A549 (cell line): ENCODE measurements around the gene PTRH1. TPM values are rescaled to one million over a fixed set of nuclear protein-coding genes. Genes with fewer than 3 reads are reported as not detected.

Experiments
- ATAC-seq, 2 experiments: fragments of 200-7000 bp in 1 of 2; fragments of >200 bp in 1 of 2; cut with Nextera tagmentation in 1 of 2; cut with Tn5 transposase in 1 of 2; 3 replicates each; pipeline versions ENCODE4 v1.8.0 to v1.9.1; 2018 to 2020; ENCODE audit warnings: mild to moderate bottlenecking in 1 of 2, moderate library complexity in 1 of 2
- CTCF ChIA-PET: fragments of 300-600 bp; sonication (Branson Sonifier 250); formaldehyde crosslinking; extraction: SDS; loops from one replicate; lab custom pipeline; 2021; ENCODE audit warnings: antibody characterized with exemption, inconsistent platforms; lab: Yijun Ruan, JAX
- POLR2A ChIA-PET: fragments of 350-600 bp; formaldehyde crosslinking; extraction: SDS; loops from one replicate; lab custom pipeline; 2021; ENCODE audit warnings: antibody characterized with exemption, inconsistent platforms; lab: Yijun Ruan, JAX
- DNase-seq, 2 experiments: peaks; one replicate each; pipeline versions ENCODE4 v3.0.0 to v3.0.0-alpha.2; 2011 to 2016; ENCODE audit warnings: low read depth in 1 of 2, low spot score in 1 of 2
- FAIRE-seq: peaks from 2 replicates; lab custom pipeline; 2011; peaks lifted over from hg19 to GRCh38; lab: Jason Lieb, UNC
- H3K27ac ChIP-seq, 2 experiments: fragments of >200 bp; sonication (Bioruptor Twin); formaldehyde crosslinking; 3 replicates each; pipeline ENCODE4 v1.5.1; 2016 to 2017
- H3K4me1 ChIP-seq: fragments of >200 bp; sonication (Bioruptor Twin); formaldehyde crosslinking; 3 replicates; pipeline ENCODE4 v1.6.1; 2016
- H3K4me2 ChIP-seq: fragments of >200 bp; sonication (Bioruptor Twin); formaldehyde crosslinking; 3 replicates; pipeline ENCODE4 v1.6.1; 2016
- H3K4me3 ChIP-seq: fragments of >200 bp; sonication (Bioruptor Twin); formaldehyde crosslinking; 3 replicates; pipeline ENCODE4 v1.5.1; 2016
- H3K9me3 ChIP-seq: fragments of >200 bp; sonication (Bioruptor Twin); formaldehyde crosslinking; 3 replicates; pipeline ENCODE4 v1.6.1; 2016
- BHLHE40 ChIP-seq: IDR thresholded peaks from 2 replicates; pipeline ENCODE4 v1.6.1; 2012; ENCODE audit warnings: low read depth, low read length, inconsistent platforms
- CEBPB ChIP-seq, 2 experiments: fragments of >200 bp in 1 of 2; sonication (Bioruptor Twin) in 1 of 2; formaldehyde crosslinking in 1 of 2; IDR thresholded peaks; 2 replicates each; pipeline ENCODE4 v1.6.1; 2012 to 2016
- CHD4 ChIP-seq: fragments of 200-600 bp; sonication (generic); IDR thresholded peaks from 2 replicates; pipeline ENCODE4 v1.6.1; 2016; ENCODE audit warnings: antibody characterized with exemption, mild to moderate bottlenecking, borderline replicate concordance
- CTCF ChIP-seq: fragments of >200 bp; sonication (Bioruptor Twin); formaldehyde crosslinking; IDR thresholded peaks from 3 replicates; pipeline ENCODE4 v1.5.1; 2016
- EHMT2 ChIP-seq: fragments of 200-600 bp; sonication (generic); IDR thresholded peaks from 2 replicates; pipeline ENCODE4 v1.6.1; 2016; ENCODE audit warnings: antibody characterized with exemption, low read depth, mild to moderate bottlenecking, moderate library complexity
- FOSB ChIP-seq: fragments of 250-450 bp; sonication (Bioruptor Pico); IDR thresholded peaks from 2 replicates; pipeline ENCODE4 v1.5.0; 2020; ENCODE audit warnings: mild to moderate bottlenecking, moderate library complexity
- FOSL2 ChIP-seq, 2 experiments: fragments of 450-650 bp in 1 of 2; fragments of >200 bp in 1 of 2; sonication (Bioruptor Twin) in 1 of 2; formaldehyde crosslinking; IDR thresholded peaks; 2 replicates each; pipeline versions ENCODE4 v1.5.0 to v1.6.1; 2016 to 2020; ENCODE audit warnings: mild to moderate bottlenecking in 1 of 2, moderate library complexity in 1 of 2
- GATA3 ChIP-seq: IDR thresholded peaks from 2 replicates; pipeline ENCODE4 v1.6.1; 2012; ENCODE audit warnings: borderline replicate concordance
- HEYL ChIP-seq: fragments of 250-450 bp; sonication (Bioruptor Pico); IDR thresholded peaks from 2 replicates; pipeline ENCODE4 v1.8.0; 2021; ENCODE audit warnings: mild to moderate bottlenecking, moderate library complexity
- HMGXB4 ChIP-seq: fragments of 250-450 bp; sonication (Bioruptor Pico); IDR thresholded peaks from 2 replicates; pipeline ENCODE4 v1.5.0; 2021; ENCODE audit warnings: mild to moderate bottlenecking, moderate library complexity, borderline replicate concordance
- HOXB13 ChIP-seq: fragments of 250-450 bp; sonication (Bioruptor Pico); IDR thresholded peaks from 2 replicates; pipeline ENCODE4 v1.5.0; 2020; ENCODE audit warnings: low read depth, mild to moderate bottlenecking, moderate library complexity
- HOXB5 ChIP-seq: fragments of 250-450 bp; sonication (Bioruptor Pico); IDR thresholded peaks from 2 replicates; pipeline ENCODE4 v1.5.0; 2020; ENCODE audit warnings: mild to moderate bottlenecking, moderate library complexity
- JUN ChIP-seq, 2 experiments: fragments of >200 bp; sonication (Bioruptor Twin); formaldehyde crosslinking; IDR thresholded peaks; 2 replicates in 1 of 2; 3 replicates in 1 of 2; pipeline ENCODE4 v1.6.1; 2016 to 2017
- KDM1A ChIP-seq: fragments of 200-600 bp; sonication (generic); IDR thresholded peaks from 2 replicates; pipeline ENCODE4 v1.6.1; 2016; ENCODE audit warnings: low read depth, mild to moderate bottlenecking
- KDM5A ChIP-seq: fragments of 200-600 bp; sonication (generic); IDR thresholded peaks from 2 replicates; pipeline ENCODE4 v1.6.1; 2016; ENCODE audit warnings: antibody characterized with exemption, mild to moderate bottlenecking
- MAFK ChIP-seq: fragments of 450-650 bp; IDR thresholded peaks from 2 replicates; pipeline ENCODE4 v1.6.1; 2014; ENCODE audit not compliant: partially characterized antibody
- MAX ChIP-seq: IDR thresholded peaks from 2 replicates; pipeline ENCODE4 v1.6.1; 2012
- MYC ChIP-seq: IDR thresholded peaks from 2 replicates; pipeline ENCODE4 v1.6.1; 2012; ENCODE audit warnings: mild to moderate bottlenecking, inconsistent platforms, low read length, improper control_type of control experiment, borderline replicate concordance
- NFE2L2 ChIP-seq: fragments of 150-350 bp; conservative IDR thresholded peaks from 2 replicates; pipeline ENCODE4 v1.6.1; 2014; ENCODE audit warnings: low read length
- NPAS2 ChIP-seq: fragments of 250-450 bp; sonication (Bioruptor Pico); IDR thresholded peaks from 2 replicates; pipeline ENCODE4 v1.8.0; 2022; ENCODE audit warnings: mild to moderate bottlenecking, moderate library complexity, borderline replicate concordance
- NR3C1 ChIP-seq: fragments of >200 bp; sonication (Bioruptor Twin); formaldehyde crosslinking; IDR thresholded peaks from 3 replicates; pipeline ENCODE4 v1.6.1; 2017
- PHF8 ChIP-seq: fragments of 200-600 bp; sonication (generic); IDR thresholded peaks from 2 replicates; pipeline ENCODE4 v1.6.1; 2016; ENCODE audit warnings: low read depth, mild to moderate bottlenecking, antibody characterized with exemption, moderate library complexity, borderline replicate concordance
- POLR2A ChIP-seq: IDR thresholded peaks from 2 replicates; pipeline ENCODE4 v1.6.1; 2012; ENCODE audit warnings: mild to moderate bottlenecking, low read length
- RAD21 ChIP-seq, 2 experiments: fragments of >200 bp in 1 of 2; sonication (Bioruptor Twin) in 1 of 2; formaldehyde crosslinking in 1 of 2; IDR thresholded peaks in 1 of 2; conservative IDR thresholded peaks in 1 of 2; 2 replicates in 1 of 2; 3 replicates in 1 of 2; pipeline ENCODE4 v1.6.1; 2012 to 2018; ENCODE audit warnings: inconsistent platforms in 1 of 2
- RARB ChIP-seq: fragments of 250-450 bp; sonication (Bioruptor Pico); IDR thresholded peaks from 2 replicates; pipeline ENCODE4 v1.8.0; 2021; ENCODE audit warnings: mild to moderate bottlenecking, moderate library complexity
- RFX5 ChIP-seq: fragments of 450-650 bp; IDR thresholded peaks from 2 replicates; pipeline ENCODE4 v1.7.1; 2014; ENCODE audit warnings: antibody characterized with exemption, mild to moderate bottlenecking, moderate library complexity
- RNF2 ChIP-seq: fragments of 200-600 bp; sonication (generic); IDR thresholded peaks from 2 replicates; pipeline ENCODE4 v1.6.1; 2016; ENCODE audit warnings: low read depth, mild to moderate bottlenecking, antibody characterized with exemption, moderate library complexity, borderline replicate concordance
- SMC3 ChIP-seq: fragments of >200 bp; sonication (Bioruptor Twin); formaldehyde crosslinking; IDR thresholded peaks from 3 replicates; pipeline ENCODE4 v1.6.1; 2018; ENCODE audit warnings: inconsistent platforms
- SREBF2 ChIP-seq: fragments of 450-650 bp; IDR thresholded peaks from 2 replicates; pipeline ENCODE4 v1.6.1; 2014; ENCODE audit warnings: mild to moderate bottlenecking, moderate library complexity
- TFCP2L1 ChIP-seq: fragments of 250-450 bp; sonication (Bioruptor Pico); IDR thresholded peaks from 2 replicates; pipeline ENCODE4 v1.5.0; 2021; ENCODE audit warnings: mild to moderate bottlenecking
- TP53 ChIP-seq: fragments of 250-450 bp; sonication (Bioruptor Pico); IDR thresholded peaks from 2 replicates; pipeline ENCODE4 v1.5.0; 2021; ENCODE audit warnings: mild to moderate bottlenecking, moderate library complexity
- ZFP36 ChIP-seq: fragments of 450-650 bp; IDR thresholded peaks from 2 replicates; pipeline ENCODE4 v1.6.1; 2014; ENCODE audit warnings: borderline replicate concordance; ENCODE audit not compliant: partially characterized antibody
- ZSCAN20 ChIP-seq: fragments of 250-450 bp; sonication (Bioruptor Pico); IDR thresholded peaks from 2 replicates; pipeline ENCODE4 v1.8.0; 2022; ENCODE audit warnings: mild to moderate bottlenecking, moderate library complexity
- WGBS: methylation state at CpG from one replicate; pipeline ENCODE4 v1.1.6; 2017; ENCODE audit errors: missing lambda C conversion rate; 5-methylcytosine and 5-hydroxymethylcytosine counted together
- polyA plus RNA-seq, 4 experiments: library from polyadenylated mRNA; depleted of rRNA in 3 of 4; stranded (reverse); fragments of >200 nt; fragmentation: RNase III in 1 of 4; extraction: RNeasy Plus Mini Kit Qiagen cat#74134 plus additional on column Dnase treatment in 1 of 4; gene quantifications; 2 replicates in 3 of 4; 3 replicates in 1 of 4; pipeline ENCODE4 v1.2.3, GENCODE V29; 2011 to 2017

PTRH1 gene
- polyA plus RNA-seq, 2 of the 4 experiments (the other 2 are of a cell fraction) = 5.1 to 11.4 TPM

DNA sequence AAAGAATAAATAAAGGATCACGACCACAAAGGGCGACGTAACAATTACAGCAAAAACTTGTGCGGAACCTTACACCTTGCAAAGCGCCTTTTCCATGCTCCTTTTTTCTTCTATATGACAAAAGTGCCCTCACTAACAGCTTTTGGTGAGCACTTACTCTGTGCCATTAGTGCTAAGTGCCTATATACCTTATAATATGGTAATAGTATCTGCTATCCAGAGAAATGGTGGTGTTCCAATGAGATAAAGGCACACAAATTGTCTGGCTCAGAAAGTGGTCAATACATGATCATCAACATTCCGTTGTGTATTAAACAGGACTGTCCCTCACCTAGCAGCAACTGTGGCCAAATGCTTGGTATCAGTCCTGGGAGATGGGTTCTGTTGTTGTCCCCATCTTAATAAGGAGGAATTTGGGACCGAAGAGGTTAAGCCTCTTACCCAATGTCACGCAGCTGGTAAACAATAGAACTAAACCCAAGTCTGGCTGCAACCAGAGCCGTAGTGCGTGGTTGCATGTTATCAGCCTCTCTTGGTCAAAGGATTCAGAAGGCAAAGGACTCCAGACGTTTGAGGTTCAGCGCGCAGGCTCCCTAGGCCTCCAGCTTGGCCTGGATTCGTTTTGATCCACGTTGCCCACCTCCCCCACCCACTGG, 20.2 kb upstream of the PTRH1 start:
- peak overlapping the region; percentile 39 for H3K4me2 ChIP-seq
- no peak for FAIRE-seq
- H3K9me3 ChIP-seq = no peaks in the 10 kb centered on the region
- no peak overlapping the region for H3K4me3 ChIP-seq
- peaks cover 19% of the 10 kb centered on the region for H3K4me1 ChIP-seq
- TF ChIP-seq HOXB5 (CRISPR knock-in tag) (no peak), FOSB (CRISPR knock-in tag) (no peak), BHLHE40 (no peak), SMC3 (peak; percentile 2; the same call in 1 of the 3 replicates), NPAS2 (CRISPR knock-in tag) (no peak)
- 25% methylated on average over 15 of the region's 15 CpGs for WGBS
- ChIA-PET POLR2A (interaction anchor here (0.9 to 2.0 kb wide), 8 partner anchors 20 to 285 kb away, joined by 3 to 12 read pairs (median 4); partner anchors contain the start of genes CDK9, LRSAM1, PTRH1 and RPL12), CTCF (interaction anchor here (0.6 to 15.7 kb wide), 58 partner anchors 11 to 535 kb away, joined by 3 to 243 read pairs (median 8); partner anchors contain the start of genes CDK9, CFAP157, PIP5KL1 and PTRH1)
- no peak for DNase-seq
- no peak overlapping the region for H3K27ac ChIP-seq
- ATAC-seq = no peak

GRCh38 chr9:127734747-127735529, 19.5 kb upstream of the PTRH1 start, which contains the start of gene TOR2A:
Gene TOR2A (minus strand): TSS chr9:127735294. CDS start chr9:127735270, 24 bp downstream.
- FAIRE-seq (peak; percentile 56), DNase-seq (peak; percentile 91 to 97), ATAC-seq (peak; percentile 92 to 95)
- Histone ChIP-seq H3K4me1 (peaks cover 12% of the 10 kb centered on the region), H3K9me3 (no peaks in the 10 kb centered on the region), H3K4me2 (peak within 1 kb of the TSS; percentile 86), H3K27ac (peak within 1 kb of the TSS; percentile 96), H3K4me3 (peak within 1 kb of the TSS; percentile 72)
- ChIA-PET POLR2A (interaction anchor here (0.5 to 2.0 kb wide), 11 partner anchors 19 to 359 kb away, joined by 3 to 12 read pairs (median 3); partner anchors contain the start of genes CDK9, LRSAM1, PTRH1 and RPL12), CTCF (interaction anchor here (0.5 to 15.7 kb wide), 117 partner anchors 10 to 686 kb away, joined by 3 to 243 read pairs (median 5); partner anchors contain the start of genes CDK9, CFAP157, FPGS and LRSAM1)
- under 1% methylated on average over 35 of the region's 76 CpGs for whole genome bisulfite sequencing
- TF ChIP-seq MAX (peak; percentile 60; the same call in 1 of the 2 replicates), RFX5 (peak; percentile 94), MAFK (no peak), RAD21 (conservative IDR thresholded peaks at IDR 0.05 in 1 of 2, IDR thresholded peaks at IDR 0.05 in 1 of 2) (peak; percentile 98), MYC (peak; percentile 62; the same call in 1 of the 2 replicates), NR3C1 (no peak), ZFP36 (no peak), CEBPB (IDR thresholded peaks at IDR 0.05) (no peak), TP53 (CRISPR knock-in tag) (no peak), HOXB13 (CRISPR knock-in tag) (no peak), POLR2A (peak; percentile 78), CHD4 (no peak), KDM5A (no peak), RNF2 (no peak), TFCP2L1 (no peak), CTCF (peak; percentile 90), SMC3 (peak; percentile 97), KDM1A (no peak), PHF8 (peak; percentile 75; the same call in 1 of the 2 replicates), ZSCAN20 (CRISPR knock-in tag) (no peak), NFE2L2 (no peak), HMGXB4 (CRISPR knock-in tag) (no peak), FOSL2 (IDR thresholded peaks at IDR 0.05) (no peak), FOSL2 (CRISPR knock-in tag; IDR thresholded peaks at IDR 0.05) (no peak), RARB (CRISPR knock-in tag) (no peak), EHMT2 (no peak), SREBF2 (no peak), NPAS2 (CRISPR knock-in tag) (no peak), GATA3 (0 out of 2 replicates have a peak, but pooled peaks have one; percentile 9), JUN (IDR thresholded peaks at IDR 0.05) (peak; percentile 29 to 76; a peak in 2 of 5 replicates), HEYL (CRISPR knock-in tag) (no peak)
